ENCODE measurements around the gene SPATA17. TPM values are rescaled to one million over a fixed set of nuclear protein-coding genes. Genes with fewer than 3 reads are reported as not detected.

The SPATA17 gene
- total RNA-seq, 4 donors from 2014 or later, result 0.42 to 0.69 (median 0.48) TPM

- no peaks in the 10 kb centered on the region for H3K36me3 ChIP-seq
- H3K27ac ChIP-seq (replicated peaks in 1 of 4), result no peak overlapping the region
- H3K9me3 ChIP-seq, result no peaks in the 10 kb centered on the region
- no peaks in the 10 kb centered on the region for H3K27me3 ChIP-seq
- no peak overlapping the region for H3K4me3 ChIP-seq
- 79% methylated on average over 2 of the region's 2 CpGs for WGBS
- intact Hi-C loops (cut with DNase I), result no loop called here
- TF ChIP-seq CTCF (IDR thresholded peaks at IDR 0.05), result no peak
- TF ChIP-seq POLR2A (IDR thresholded peaks at IDR 0.05; ENCODE audit: low read depth), result no peak
- TF ChIP-seq POLR2AphosphoS5 (IDR thresholded peaks at IDR 0.05), result no peak
- TF ChIP-seq EP300 (IDR thresholded peaks at IDR 0.05), result no peak
- peaks cover 0 to 7% (median 0%) of the 10 kb centered on the region in 4 donors for H3K4me1 ChIP-seq
- DNase-seq (ENCODE audit: extremely low spot score), result no peak
These were observed 260.8 kb downstream of the SPATA17 start for GRCh38 chr1:217891966-217892365.

GRCh38 chr1:217892750-217893149 lies 261.6 kb downstream of the SPATA17 start:
- Histone ChIP-seq H3K27me3 (no peaks in the 10 kb centered on the region), H3K4me1 (peaks cover 0 to 7% (median 0%) of the 10 kb centered on the region in 4 donors), H3K27ac (replicated peaks in 1 of 4) (no peak overlapping the region), H3K36me3 (no peaks in the 10 kb centered on the region), H3K4me3 (no peak overlapping the region), H3K9me3 (no peaks in the 10 kb centered on the region)
- intact Hi-C loops (cut with DNase I), result no loop called here
- no peak for DNase-seq (ENCODE audit: extremely low spot score)
- TF ChIP-seq EP300 (IDR thresholded peaks at IDR 0.05) (no peak), CTCF (IDR thresholded peaks at IDR 0.05) (no peak), POLR2A (IDR thresholded peaks at IDR 0.05; ENCODE audit: low read depth) (no peak), POLR2AphosphoS5 (IDR thresholded peaks at IDR 0.05) (no peak)
- WGBS, result 90% methylated on average over 3 of the region's 3 CpGs

- no peaks in the 10 kb centered on the region for H3K9me3 ChIP-seq
- H3K4me3 ChIP-seq, result no peak overlapping the region
- no peaks in the 10 kb centered on the region for H3K27me3 ChIP-seq
- TF ChIP-seq POLR2A (IDR thresholded peaks at IDR 0.05; ENCODE audit: low read depth) (no peak), POLR2AphosphoS5 (IDR thresholded peaks at IDR 0.05) (no peak), CTCF (IDR thresholded peaks at IDR 0.05) (no peak), EP300 (IDR thresholded peaks at IDR 0.05) (no peak)
- intact Hi-C loops (cut with DNase I), result no loop called here
- H3K4me1 ChIP-seq, result peaks cover 0 to 7% (median 0%) of the 10 kb centered on the region in 4 donors
- no peaks in the 10 kb centered on the region for H3K36me3 ChIP-seq
- whole genome bisulfite sequencing, result 67% methylated on average over 6 of the region's 6 CpGs
- H3K27ac ChIP-seq (replicated peaks in 1 of 4), result no peak overlapping the region
- no peak for DNase-seq (ENCODE audit: extremely low spot score)
These were observed 264.7 kb downstream of the SPATA17 start for GRCh38 chr1:217895841-217896240.

- Histone ChIP-seq H3K4me3 (no peak overlapping the region), H3K27ac (replicated peaks in 1 of 4) (no peak overlapping the region), H3K27me3 (no peaks in the 10 kb centered on the region), H3K36me3 (no peaks in the 10 kb centered on the region), H3K9me3 (no peaks in the 10 kb centered on the region), H3K4me1 (peaks cover 0 to 7% (median 0%) of the 10 kb centered on the region in 4 donors)
- DNase-seq (ENCODE audit: extremely low spot score), result no peak
- intact Hi-C loops (cut with DNase I), result no loop called here
- 80% methylated on average over 1 of the region's 1 CpG for WGBS
- TF ChIP-seq CTCF (IDR thresholded peaks at IDR 0.05), result no peak
- no peak for TF ChIP-seq EP300 (IDR thresholded peaks at IDR 0.05)
- no peak for TF ChIP-seq POLR2A (IDR thresholded peaks at IDR 0.05; ENCODE audit: low read depth)
- no peak for TF ChIP-seq POLR2AphosphoS5 (IDR thresholded peaks at IDR 0.05)
These were observed 265.3 kb downstream of the SPATA17 start for GRCh38 chr1:217896490-217896889.

GRCh38 chr1:217897100-217897499 lies 266.0 kb downstream of the SPATA17 start:
- Histone ChIP-seq H3K27me3 (no peaks in the 10 kb centered on the region), H3K9me3 (no peaks in the 10 kb centered on the region), H3K4me3 (no peak overlapping the region), H3K4me1 (peaks cover 0 to 7% (median 0%) of the 10 kb centered on the region in 4 donors), H3K27ac (replicated peaks in 1 of 4) (no peak overlapping the region), H3K36me3 (no peaks in the 10 kb centered on the region)
- 64% methylated on average over 2 of the region's 2 CpGs for WGBS
- no peak for DNase-seq (ENCODE audit: extremely low spot score)
- TF ChIP-seq EP300 (IDR thresholded peaks at IDR 0.05) (no peak), POLR2AphosphoS5 (IDR thresholded peaks at IDR 0.05) (no peak), POLR2A (IDR thresholded peaks at IDR 0.05; ENCODE audit: low read depth) (no peak), CTCF (IDR thresholded peaks at IDR 0.05) (no peak)
- intact Hi-C loops (cut with DNase I), result no loop called here
